Stimulated activated CD4-positive, alpha-beta T cell treated with anti-CD3 and anti-CD28 coated beads, Interleukin-2, amount 100 ng/mL, for 4 hours (primary cell): ENCODE measurements around the gene FKBP4.
A peak's percentile ranks its signal among the peaks of the same experiment; 100 is the strongest.
"Not testable (repeated sequence)": the region's sequence is repeated elsewhere in the genome, so short reads cannot be mapped to it uniquely, and the experiment has no call there.

Source experiments
- DNase-seq: peaks from one replicate; pipeline ENCODE4 v3.0.0-alpha.2; 2020; ENCODE audit warnings: low read depth

The FKBP4 gene

GRCh38 chr12:2794736-2795289, at the start of gene FKBP4:
TSS of gene FKBP4 (plus strand) at chr12:2794970. CDS start at chr12:2795140, 170 bp downstream.
- DNase-seq: peak; percentile 92

GRCh38 chr12:2745655-2746054, 49.1 kb upstream of the FKBP4 start:
- no peak for DNase-seq

GRCh38 chr12:2749580-2749979, 45.2 kb upstream of the FKBP4 start:
- DNase-seq: no peak

- no peak for DNase-seq
Measured at GRCh38 chr12:2750185-2750584, 44.6 kb upstream of the FKBP4 start.

- no peak for DNase-seq
Measured at GRCh38 chr12:2751230-2751629, 43.5 kb upstream of the FKBP4 start.

GRCh38 chr12:2751686-2752085, 43.1 kb upstream of the FKBP4 start:
- DNase-seq: no peak

- peak; percentile 37 for DNase-seq
Measured at GRCh38 chr12:2752676-2753371, 41.9 kb upstream of the FKBP4 start.

- DNase-seq: no peak
Measured at GRCh38 chr12:2753536-2753935, 41.2 kb upstream of the FKBP4 start.

GRCh38 chr12:2754208-2754607, 40.6 kb upstream of the FKBP4 start:
- no peak for DNase-seq

GRCh38 chr12:2756756-2757155, 38.0 kb upstream of the FKBP4 start:
- no peak for DNase-seq

GRCh38 chr12:2759733-2760132, 35.0 kb upstream of the FKBP4 start:
- DNase-seq: no peak

- DNase-seq: no peak
Measured at GRCh38 chr12:2764398-2764797, 30.4 kb upstream of the FKBP4 start.

GRCh38 chr12:2765052-2765451, 29.7 kb upstream of the FKBP4 start:
- DNase-seq: no peak

GRCh38 chr12:2765608-2766007, 29.2 kb upstream of the FKBP4 start:
- DNase-seq: no peak

- no peak for DNase-seq
Measured at GRCh38 chr12:2768224-2768961, 26.4 kb upstream of the FKBP4 start.

- DNase-seq: no peak
Measured at GRCh38 chr12:2769866-2770533, 24.8 kb upstream of the FKBP4 start.

GRCh38 chr12:2770544-2770943, 24.2 kb upstream of the FKBP4 start:
- DNase-seq: not testable (repeated sequence)

GRCh38 chr12:2772370-2772769, 22.4 kb upstream of the FKBP4 start:
- no peak for DNase-seq

GRCh38 chr12:2773199-2773875, 21.4 kb upstream of the FKBP4 start:
- no peak for DNase-seq

- no peak for DNase-seq
Measured at GRCh38 chr12:2775431-2775830, 19.3 kb upstream of the FKBP4 start.

GRCh38 chr12:2776129-2776806, 18.5 kb upstream of the FKBP4 start:
- no peak for DNase-seq

GRCh38 chr12:2779281-2779680, 15.5 kb upstream of the FKBP4 start:
- DNase-seq: no peak
